ENCODE data around the gene SREBF2.
A peak's percentile ranks its signal among the peaks of the same experiment; 100 is the strongest.

SREBF2 gene

GRCh38 chr22:41920271-41920976 is 87.5 kb downstream of the SREBF2 start:
- peak in 17 of 58 donors; percentile 12 to 59 (median 26) for DNase-seq

- no peak for DNase-seq
Observed at GRCh38 chr22:41922328-41922727, 89.4 kb downstream of the SREBF2 start.

GRCh38 chr22:41922940-41923594 is 90.2 kb downstream of the SREBF2 start:
- no peak for DNase-seq

GRCh38 chr22:41923595-41924276 is 90.8 kb downstream of the SREBF2 start:
- no peak for DNase-seq

- DNase-seq = peak in 17 of 58 donors; percentile 8 to 43 (median 23)
Observed at GRCh38 chr22:41925783-41926460, 93.0 kb downstream of the SREBF2 start.

GRCh38 chr22:41927813-41928212 is 94.9 kb downstream of the SREBF2 start:
- no peak for DNase-seq

- DNase-seq = no peak
Observed at GRCh38 chr22:41928593-41929417, 95.9 kb downstream of the SREBF2 start.

GRCh38 chr22:41929418-41929810 is 96.5 kb downstream of the SREBF2 start:
- DNase-seq = no peak

GRCh38 chr22:41931701-41932269 is 98.9 kb downstream of the SREBF2 start:
- DNase-seq = no peak

- DNase-seq = no peak
Observed at GRCh38 chr22:41932353-41932752, 99.4 kb downstream of the SREBF2 start.

GRCh38 chr22:41933411-41934177 is 100.7 kb downstream of the SREBF2 start:
- no peak for DNase-seq

- no peak for DNase-seq
Observed at GRCh38 chr22:41934284-41935014, 101.5 kb downstream of the SREBF2 start.

GRCh38 chr22:41935015-41935351 is 102.1 kb downstream of the SREBF2 start:
- peak in 16 of 58 donors; percentile 18 to 51 (median 28) for DNase-seq

GRCh38 chr22:41935509-41935908 is 102.6 kb downstream of the SREBF2 start:
- DNase-seq = no peak

- DNase-seq = no peak
Observed at GRCh38 chr22:41936894-41937169, 103.9 kb downstream of the SREBF2 start.

GRCh38 chr22:41939981-41940831 is 107.3 kb downstream of the SREBF2 start:
- peak in 34 of 58 donors; percentile 16 to 73 (median 37) for DNase-seq

- peak in 56 of 58 donors; percentile 26 to 89 (median 74) for DNase-seq
Observed at GRCh38 chr22:41940832-41941765, 108.2 kb downstream of the SREBF2 start.

All from anterior cingulate cortex (tissue), 58 donors.